Transverse colon (tissue), 4 donors: ENCODE results near the gene DDX56. TPM values are rescaled to one million over a fixed set of nuclear protein-coding genes. Genes with fewer than 3 reads are reported as not detected.

ENCODE experiments used
- DNase-seq: peaks from one replicate; pipeline ENCODE4 v3.0.0-alpha.2; 2019
- H3K27ac ChIP-seq, 4 donors: fragments of 200-600 bp; sonication (generic); 2 replicates each; pipeline ENCODE4 v1.5.1; 2016 to 2018; ENCODE audit warnings: inconsistent platforms in 4 of 4
- H3K27me3 ChIP-seq: fragments of 200-600 bp; sonication (generic); 2 replicates; pipeline ENCODE4 v1.5.1; 2017; ENCODE audit warnings: inconsistent platforms
- H3K36me3 ChIP-seq, 4 donors: fragments of 200-600 bp; sonication (generic); 2 replicates each; pipeline ENCODE4 v1.5.1; 2017 to 2019; ENCODE audit warnings: inconsistent platforms in 4 of 4
- H3K4me1 ChIP-seq, 4 donors: fragments of 200-600 bp; sonication (generic); 2 replicates each; pipeline ENCODE4 v1.5.1; 2017 to 2020; ENCODE audit warnings: inconsistent platforms in 4 of 4
- H3K4me3 ChIP-seq, 4 donors: fragments of 200-600 bp; sonication (generic); 1 replicate in 1 of 4; 2 replicates in 3 of 4; pipeline versions ENCODE4 v1.5.1 to v1.6.1; 2017 to 2019; ENCODE audit warnings: inconsistent platforms in 4 of 4
- H3K9me3 ChIP-seq, 2 donors: fragments of 200-600 bp; sonication (generic); 2 replicates each; pipeline ENCODE4 v1.5.1; 2017 to 2019; ENCODE audit warnings: inconsistent platforms in 2 of 2
- CTCF ChIP-seq, 5 experiments: fragments of 200-600 bp in 3 of 5; fragments of 450-650 bp in 2 of 5; sonication (generic) in 3 of 5; IDR thresholded peaks; 1 replicate in 2 of 5; 2 replicates in 3 of 5; pipeline ENCODE4 v1.5.1; 2016 to 2017; ENCODE audit warnings: antibody characterized with exemption in 5 of 5, inconsistent platforms in 3 of 5, mild to moderate bottlenecking in 2 of 5, moderate library complexity in 1 of 5
- EP300 ChIP-seq: sonication (generic); formaldehyde crosslinking; IDR thresholded peaks from one replicate; pipeline ENCODE4 v1.6.1; 2017; ENCODE audit warnings: antibody characterized with exemption, low read depth
- POLR2A ChIP-seq: fragments of 450-650 bp; IDR thresholded peaks from one replicate; pipeline ENCODE4 v1.6.1; 2016; ENCODE audit warnings: antibody characterized with exemption, mild to moderate bottlenecking, moderate library complexity
- POLR2AphosphoS5 ChIP-seq, 3 donors: sonication (generic); formaldehyde crosslinking; IDR thresholded peaks; one replicate each; pipeline ENCODE4 v1.6.1; 2016; ENCODE audit warnings: antibody characterized with exemption in 3 of 3
- WGBS, 2 donors: methylation state at CpG; one replicate each; pipeline ENCODE4 v1.1.5; 2018; ENCODE audit warnings: low coverage in 1 of 2; 5-methylcytosine and 5-hydroxymethylcytosine counted together
- in situ Hi-C, 4 donors: fragments of 200-750 bp; cut with MboI; loops; one replicate each; pipeline versions ENCODE4 v1.15.0 to v1.15.1; 2017; ENCODE audit warnings: low sequenced_read_pairs in 3 of 4, low pct_ligation_motif_present in 1 of 4, low pct_unique_long_range_greater_than_20kb in 1 of 4
- intact Hi-C: fragments of 100-400 bp; cut with DNase I; formaldehyde crosslinking; loops from one replicate; pipeline ENCODE4 v1.15.1; 2023; ENCODE audit warnings: low total_unique reads
- total RNA-seq, 4 donors: library from RNA; depleted of rRNA; stranded (reverse); fragments of >200 nt; gene quantifications; one replicate each; pipeline ENCODE4 v1.1.0, GENCODE V29; 2016

DDX56 gene
- total RNA-seq, 4 donors from 2014 or later: 41.1 to 202 (median 42.3) TPM

DNA sequence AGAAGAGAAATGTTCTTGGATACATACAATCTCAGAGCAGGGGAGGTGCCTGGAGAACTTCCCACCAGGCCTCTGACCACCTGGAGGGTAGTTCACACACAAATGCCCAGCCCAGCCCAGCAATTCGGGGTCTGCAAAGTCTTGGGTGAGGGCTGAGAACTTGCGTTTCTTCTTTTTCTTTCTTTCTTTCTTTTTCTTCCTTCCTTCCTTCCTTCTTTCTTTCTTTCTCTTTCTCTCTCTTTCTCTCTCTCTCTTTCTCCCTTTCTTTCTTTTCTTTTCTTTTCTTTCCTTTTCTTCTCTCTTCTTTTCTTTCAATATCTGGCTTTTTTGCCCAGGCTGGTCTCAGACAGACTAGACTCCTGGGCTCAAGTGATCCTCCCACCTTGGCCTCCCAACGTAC, 54.9 kb downstream of the DDX56 start:
- intact Hi-C loops: no loop called here
- no peaks in the 10 kb centered on the region for H3K36me3 ChIP-seq

DNA sequence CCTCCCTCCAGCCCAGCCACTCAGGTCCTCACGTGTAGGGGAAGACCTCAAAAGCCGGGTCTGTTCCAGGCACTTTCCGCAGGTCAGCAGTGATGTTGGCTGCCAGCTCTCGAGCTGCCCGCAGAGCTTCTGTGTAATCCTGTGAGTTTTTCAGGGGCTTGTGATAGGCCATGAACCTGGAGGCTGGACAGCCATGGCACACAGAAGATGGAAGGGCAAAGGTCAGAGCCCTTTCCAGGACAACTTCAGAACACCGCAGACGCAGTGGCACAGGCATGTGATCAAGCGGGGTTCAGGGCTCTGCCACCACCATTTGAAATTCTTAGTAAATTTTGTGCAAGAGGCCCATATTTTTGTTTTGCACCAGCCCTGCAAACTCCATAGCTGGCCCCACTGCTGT, 56.5 kb downstream of the DDX56 start:
- TF ChIP-seq POLR2A (no peak), POLR2AphosphoS5 (IDR thresholded peaks at IDR 0.05) (no peak), EP300 (no peak), CTCF (IDR thresholded peaks at IDR 0.05) (no peak)
- WGBS, 2 donors: 83% methylated on average over 8 of the region's 8 CpGs; no CpG with 5 or more reads in 1 of the 2 donors
- H3K36me3 ChIP-seq: no peaks in the 10 kb centered on the region

More for the DNA sequence above, 54.9 kb downstream of the DDX56 start:
- TF ChIP-seq EP300: no peak
- TF ChIP-seq POLR2A: no peak
- no peak for TF ChIP-seq POLR2AphosphoS5 (IDR thresholded peaks at IDR 0.05)
- no peak for TF ChIP-seq CTCF (IDR thresholded peaks at IDR 0.05)
- WGBS, 2 donors: 76 to 100% methylated on average over 2 to 3 of the region's 3 CpGs
- in situ Hi-C loops: no loop called here
- Histone ChIP-seq H3K4me1 (no peaks in the 10 kb centered on the region), H3K27ac (no peak overlapping the region), H3K4me3 (no peak overlapping the region), H3K27me3 (no peaks in the 10 kb centered on the region), H3K9me3 (no peaks in the 10 kb centered on the region)
- no peak for DNase-seq

More for the DNA sequence above, 56.5 kb downstream of the DDX56 start:
- H3K27me3 ChIP-seq: no peaks in the 10 kb centered on the region
- intact Hi-C loops (no loop called here), in situ Hi-C loops (no loop called here)
- H3K9me3 ChIP-seq: no peaks in the 10 kb centered on the region
- H3K27ac ChIP-seq: no peak overlapping the region
- DNase-seq: no peak
- H3K4me1 ChIP-seq: no peaks in the 10 kb centered on the region
- no peak overlapping the region for H3K4me3 ChIP-seq

Other genes with a start within 250 kb of the DDX56 start
- gene CAMK2B, start 248.3 kb downstream of the DDX56 start, total RNA-seq: 1 to 10 TPM in 1 of 4 donors, under 1 TPM in 2, not detected in 1; 0.16 to 2.8 (median 0.27) TPM
- 10 to 100 TPM; 31.9 to 76.7 (median 38.6) TPM for gene NUDCD3, start 83.2 kb downstream of the DDX56 start, total RNA-seq
- gene NPC1L1, start 32.6 kb downstream of the DDX56 start, total RNA-seq: under 1 TPM in 1 of 4 donors, not detected in 3; 0.48 TPM
- gene TMED4, start 8.3 kb upstream of the DDX56 start, total RNA-seq: 100 to 1,000 TPM; 226 to 303 (median 254) TPM
- 100 to 1,000 TPM in 3 of 4 donors, 10 to 100 TPM in 1; 74.0 to 160 (median 143) TPM for gene OGDH, start 32.7 kb upstream of the DDX56 start, total RNA-seq
- 10 to 100 TPM; 40.6 to 92.7 (median 69.3) TPM for gene ZMIZ2, start 174.9 kb upstream of the DDX56 start, total RNA-seq
- 1,000 to 10,000 TPM in 1 of 4 donors, 100 to 1,000 TPM in 3; 631 to 1,290 (median 820) TPM for gene PPIA, start 222.8 kb upstream of the DDX56 start, total RNA-seq